Endothelial cell of umbilical vein (primary cell): ENCODE measurements around the gene NEU2. TPM values are rescaled to one million over a fixed set of nuclear protein-coding genes. Genes with fewer than 3 reads are reported as not detected.

Experiments used
- BruUV-seq: library from RNA; stranded (reverse); fragments of 400-500 nt; replicated peaks from 2 replicates; lab custom pipeline; 2021; lab: Mats Ljungman, UMichigan
- CTCF ChIA-PET: fragments of 300-600, 350-600 bp; sonication (Branson Sonifier 250); formaldehyde crosslinking; loops from one replicate; lab custom pipeline; 2021; ENCODE audit warnings: antibody characterized with exemption, inconsistent platforms; lab: Charles Lee
- POLR2A ChIA-PET: fragments of 300-600, 350-600 bp; sonication (Branson Sonifier 250); formaldehyde crosslinking; loops from one replicate; lab custom pipeline; 2021; ENCODE audit warnings: antibody characterized with exemption, inconsistent platforms; lab: Charles Lee
- DNase-seq: peaks from one replicate; pipeline ENCODE4 v3.0.0-alpha.2; 2011; ENCODE audit warnings: low read depth, low spot score
- FAIRE-seq: peaks from 2 replicates; lab custom pipeline; 2011; peaks lifted over from hg19 to GRCh38; lab: Jason Lieb, UNC
- H2AFZ ChIP-seq: 2 replicates; pipeline ENCODE4 v1.6.0; 2012; ENCODE audit warnings: low read depth, low read length, control low read depth, inconsistent platforms
- H3K27ac ChIP-seq: 2 replicates; pipeline ENCODE4 v1.5.1; 2011; ENCODE audit warnings: low read depth, mild to moderate bottlenecking, control low read depth, low read length, moderate library complexity; ENCODE audit not compliant: insufficient read depth
- H3K27me3 ChIP-seq, 2 experiments: 2 replicates each; pipeline versions ENCODE4 v1.6.0 to v1.6.1; 2011; ENCODE audit warnings: low read length in 2 of 2, mixed read lengths in 1 of 2; ENCODE audit not compliant: control insufficient read depth in 2 of 2, insufficient read depth in 2 of 2
- H3K36me3 ChIP-seq, 2 experiments: 2 replicates in 1 of 2; 3 replicates in 1 of 2; pipeline ENCODE4 v1.5.1; 2011; ENCODE audit warnings: low read length in 2 of 2, mild to moderate bottlenecking in 1 of 2, moderate library complexity in 1 of 2; ENCODE audit not compliant: control insufficient read depth in 2 of 2, insufficient read depth in 2 of 2; ENCODE audit errors: extremely low read depth in 1 of 2
- H3K4me1 ChIP-seq: 3 replicates; pipeline ENCODE4 v1.5.1; 2011; ENCODE audit warnings: mild to moderate bottlenecking, low read length; ENCODE audit not compliant: control insufficient read depth, insufficient read depth; ENCODE audit errors: extremely low read depth
- H3K4me2 ChIP-seq: 2 replicates; pipeline ENCODE4 v1.6.1; 2011; ENCODE audit warnings: low read length, control low read depth, mixed read lengths; ENCODE audit not compliant: insufficient read depth
- H3K4me3 ChIP-seq, 3 experiments: fragments of 200-600 bp in 1 of 3; sonication (generic), shearing (Covaris generic) in 1 of 3; replicated peaks in 1 of 3; 2 replicates each; pipeline ENCODE4 v1.5.1; 2011 to 2016; ENCODE audit warnings: control low read depth in 3 of 3, low read length in 3 of 3, mild to moderate bottlenecking in 2 of 3, inconsistent platforms in 1 of 3, low read depth in 1 of 3, moderate library complexity in 1 of 3; ENCODE audit not compliant: insufficient read depth in 1 of 3
- H3K79me2 ChIP-seq: 2 replicates; pipeline ENCODE4 v1.6.0; 2012; ENCODE audit warnings: low read length, inconsistent platforms; ENCODE audit not compliant: control insufficient read depth, insufficient read depth
- H3K9ac ChIP-seq: replicated peaks from 2 replicates; pipeline ENCODE3; 2011; ENCODE audit warnings: low read length, control low read depth; ENCODE audit not compliant: insufficient read depth; ENCODE audit errors: extremely low read depth
- H3K9me1 ChIP-seq: replicated peaks from 3 replicates; pipeline ENCODE4 v1.6.0; 2011; ENCODE audit warnings: mild to moderate bottlenecking, low read length; ENCODE audit not compliant: control insufficient read depth, insufficient read depth; ENCODE audit errors: extremely low read depth
- H3K9me3 ChIP-seq: replicated peaks from 2 replicates; pipeline ENCODE4 v1.5.1; 2012; ENCODE audit warnings: low read length, inconsistent platforms; ENCODE audit not compliant: control insufficient read depth, insufficient read depth
- H4K20me1 ChIP-seq: replicated peaks from 2 replicates; pipeline ENCODE3; 2011; ENCODE audit warnings: mild to moderate bottlenecking, low read length; ENCODE audit not compliant: control insufficient read depth, insufficient read depth; ENCODE audit errors: extremely low read depth
- EZH2 ChIP-seq: IDR thresholded peaks from 2 replicates; pipeline ENCODE4 v1.6.1; 2012; ENCODE audit warnings: borderline replicate concordance, low read depth, mild to moderate bottlenecking, moderate library complexity, low read length, inconsistent platforms; ENCODE audit not compliant: severe bottlenecking
- FOS ChIP-seq: IDR thresholded peaks from 2 replicates; pipeline ENCODE4 v1.6.1; 2011; ENCODE audit warnings: mild to moderate bottlenecking, low read length, moderate library complexity, borderline replicate concordance; ENCODE audit not compliant: insufficient read depth
- GATA2 ChIP-seq: IDR thresholded peaks from 2 replicates; pipeline ENCODE4 v1.7.0; 2011; ENCODE audit warnings: low read depth, mild to moderate bottlenecking, moderate library complexity, mixed read lengths, low read length; ENCODE audit not compliant: insufficient read length, insufficient read depth
- JUN ChIP-seq: IDR thresholded peaks from 2 replicates; pipeline ENCODE4 v1.6.1; 2011; ENCODE audit warnings: borderline replicate concordance, low read depth; ENCODE audit not compliant: insufficient read length, insufficient read depth
- MYC ChIP-seq: IDR thresholded peaks from one replicate; pipeline ENCODE4 v1.6.1; 2011; ENCODE audit warnings: mild to moderate bottlenecking, low read depth, low read length
- POLR2A ChIP-seq: IDR thresholded peaks from 2 replicates; pipeline ENCODE4 v1.6.1; 2012; ENCODE audit warnings: low read depth, mild to moderate bottlenecking, control low read depth, low read length
- POLR2AphosphoS5 ChIP-seq: IDR thresholded peaks from 2 replicates; pipeline ENCODE4 v1.6.1; 2012; ENCODE audit warnings: low read depth, mild to moderate bottlenecking, control low read depth, low read length, moderate library complexity; ENCODE audit not compliant: insufficient read depth
- dilution Hi-C: fragments of 300-500 bp; cut with MboI; formaldehyde crosslinking; loops from one replicate; pipeline ENCODE4 v1.15.0; 2019; ENCODE audit warnings: low sequenced_read_pairs; ENCODE audit not compliant: extremely low pct_ligation_motif_present
- intact Hi-C: fragments of 100-400 bp; cut with micrococcal nuclease; formaldehyde crosslinking; loops from one replicate; pipeline ENCODE4 v1.10.0; 2022
- polyA plus RNA-seq, 4 experiments: library from polyadenylated mRNA; depleted of rRNA in 3 of 4; stranded (reverse) in 3 of 4; unstranded in 1 of 4; fragments of >200 nt; gene quantifications; 2 replicates each; pipeline versions ENCODE4 v1.2.1 to v1.2.3, GENCODE V29; 2011 to 2012; ENCODE audit warnings: missing spikeins in 1 of 4
- total RNA-seq: library from RNA; stranded (reverse); gene quantifications from 2 replicates; pipeline ENCODE4 v1.2.3, GENCODE V29; 2021
- TF ChIP-seq, protein P1 (sequence below): IDR thresholded peaks from 2 replicates; pipeline ENCODE4 v1.6.1; 2011; ENCODE audit not compliant: insufficient read depth, insufficient read length
- TF ChIP-seq, protein P2 (sequence below), 2 donors: IDR thresholded peaks; 1 replicate in 1 of 2; 2 replicates in 1 of 2; pipeline ENCODE4 v1.5.1; 2011; ENCODE audit warnings: low read length in 2 of 2, mild to moderate bottlenecking in 2 of 2, moderate library complexity in 2 of 2, control low read depth in 1 of 2, inconsistent platforms in 1 of 2, low read depth in 1 of 2; ENCODE audit not compliant: insufficient read depth in 1 of 2; ENCODE audit errors: extremely low read depth in 1 of 2

The NEU2 gene
- total and polyA plus RNA-seq, 2 donors (not counting 3 experiments of a cell fraction or from before 2014, with no cell fraction given) = not detected

DNA sequence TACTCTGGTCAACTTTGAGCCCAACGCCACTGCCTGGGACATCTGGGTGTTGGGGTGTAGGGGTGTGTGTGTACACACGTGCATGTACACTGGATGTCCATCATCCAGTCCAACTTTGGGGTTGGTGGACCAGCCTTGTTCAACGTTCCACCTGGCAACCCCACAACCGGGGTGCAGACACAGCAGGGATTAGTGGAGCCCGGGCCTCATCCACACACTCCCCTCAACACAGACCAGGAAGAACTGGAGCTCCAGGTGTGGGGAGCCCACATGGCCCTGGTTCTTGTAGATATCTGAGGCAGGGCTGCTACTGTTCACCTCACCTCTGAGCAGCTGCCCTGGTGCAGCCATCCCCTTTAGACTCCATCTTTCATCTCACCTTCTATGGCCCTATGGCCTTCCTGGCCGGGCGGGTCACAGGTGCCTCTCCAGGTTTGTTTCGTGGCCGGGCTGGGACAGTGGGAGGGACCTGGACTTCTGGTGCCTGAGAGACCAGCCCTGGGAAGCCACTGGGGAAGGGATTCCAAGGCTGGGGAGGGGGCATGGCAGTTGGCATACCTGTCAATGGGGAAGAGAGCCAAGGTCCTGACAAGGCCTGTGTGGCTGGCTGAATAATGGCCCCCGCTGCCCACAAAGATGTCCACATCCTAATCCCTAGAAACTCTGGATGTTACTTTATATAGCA is 7.5 kb downstream of the NEU2 start:
- ChIA-PET POLR2A (no interaction called here), CTCF (no interaction called here)
- Histone ChIP-seq H3K79me2 (no peaks in the 10 kb centered on the region), H3K4me2 (no peak overlapping the region), H3K9me3 (no peaks in the 10 kb centered on the region), H3K9ac (no peak overlapping the region), H3K27ac (no peak overlapping the region), H3K27me3 (no peaks in the 10 kb centered on the region), H2AFZ (no peak overlapping the region), H3K9me1 (no peaks in the 10 kb centered on the region), H3K4me1 (no peaks in the 10 kb centered on the region), H3K36me3 (no peaks in the 10 kb centered on the region), H3K4me3 (no peak overlapping the region), H4K20me1 (no peaks in the 10 kb centered on the region)
- DNase-seq (no peak), FAIRE-seq (no peak)
- BruUV-seq = no TSS peak
- intact Hi-C loops (no loop called here), dilution Hi-C loops (no loop called here)
- TF ChIP-seq POLR2A (no peak), EZH2 (no peak), GATA2 (no peak), MYC (no peak), FOS (no peak), JUN (no peak), POLR2AphosphoS5 (no peak)
- TF ChIP-seq, protein P1, sequence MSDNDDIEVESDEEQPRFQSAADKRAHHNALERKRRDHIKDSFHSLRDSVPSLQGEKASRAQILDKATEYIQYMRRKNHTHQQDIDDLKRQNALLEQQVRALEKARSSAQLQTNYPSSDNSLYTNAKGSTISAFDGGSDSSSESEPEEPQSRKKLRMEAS = no peak
- TF ChIP-seq, protein P2, sequence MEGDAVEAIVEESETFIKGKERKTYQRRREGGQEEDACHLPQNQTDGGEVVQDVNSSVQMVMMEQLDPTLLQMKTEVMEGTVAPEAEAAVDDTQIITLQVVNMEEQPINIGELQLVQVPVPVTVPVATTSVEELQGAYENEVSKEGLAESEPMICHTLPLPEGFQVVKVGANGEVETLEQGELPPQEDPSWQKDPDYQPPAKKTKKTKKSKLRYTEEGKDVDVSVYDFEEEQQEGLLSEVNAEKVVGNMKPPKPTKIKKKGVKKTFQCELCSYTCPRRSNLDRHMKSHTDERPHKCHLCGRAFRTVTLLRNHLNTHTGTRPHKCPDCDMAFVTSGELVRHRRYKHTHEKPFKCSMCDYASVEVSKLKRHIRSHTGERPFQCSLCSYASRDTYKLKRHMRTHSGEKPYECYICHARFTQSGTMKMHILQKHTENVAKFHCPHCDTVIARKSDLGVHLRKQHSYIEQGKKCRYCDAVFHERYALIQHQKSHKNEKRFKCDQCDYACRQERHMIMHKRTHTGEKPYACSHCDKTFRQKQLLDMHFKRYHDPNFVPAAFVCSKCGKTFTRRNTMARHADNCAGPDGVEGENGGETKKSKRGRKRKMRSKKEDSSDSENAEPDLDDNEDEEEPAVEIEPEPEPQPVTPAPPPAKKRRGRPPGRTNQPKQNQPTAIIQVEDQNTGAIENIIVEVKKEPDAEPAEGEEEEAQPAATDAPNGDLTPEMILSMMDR (IDR thresholded peaks at IDR 0.05; ENCODE audit: extremely low read depth in 1 of 2, insufficient read depth in 1 of 2, low read depth in 1 of 2, low read length in 2 of 2) = no peak
